GM19397 (cell line): ENCODE measurements around the gene CD248.

Experiments
- ATAC-seq: cut with Tn5 transposase; IDR thresholded peaks from one replicate; pipeline ENCODE4 v1.9.1; 2021; ENCODE audit warnings: mild to moderate bottlenecking, moderate library complexity; ENCODE audit not compliant: unreplicated experiment

Gene CD248

DNA sequence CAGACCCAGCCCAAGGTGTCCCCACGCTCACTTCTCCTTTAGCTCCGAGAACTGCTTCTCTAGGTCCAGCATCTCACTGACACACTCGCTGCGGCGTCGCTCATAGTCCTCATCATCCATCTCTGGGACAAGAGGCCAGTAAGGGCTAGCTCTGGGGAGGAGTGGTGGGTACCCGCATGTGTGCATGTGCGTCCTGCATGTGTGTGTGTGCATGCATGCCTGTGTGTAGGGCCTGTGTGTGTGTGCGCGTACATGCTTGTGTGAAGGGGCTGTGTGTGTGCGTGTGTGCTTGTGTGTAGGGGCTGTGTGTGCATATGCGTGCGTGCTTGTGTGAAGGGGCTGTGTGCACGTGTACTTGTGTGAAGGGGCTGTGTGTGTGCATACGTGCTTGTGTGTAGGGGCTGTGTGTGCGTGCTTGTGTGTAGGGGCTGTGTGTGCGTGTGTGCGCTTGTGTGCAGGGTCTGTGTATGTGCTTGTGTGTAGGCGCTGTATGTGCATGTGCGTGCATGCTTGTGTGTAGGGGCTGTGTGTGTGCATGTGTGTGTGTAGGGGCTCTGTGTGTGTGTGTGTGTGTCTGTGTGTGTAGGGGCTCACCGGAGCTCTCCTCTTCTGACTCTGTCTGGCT, 24.8 kb upstream of the CD248 start:
- no peak for ATAC-seq

DNA sequence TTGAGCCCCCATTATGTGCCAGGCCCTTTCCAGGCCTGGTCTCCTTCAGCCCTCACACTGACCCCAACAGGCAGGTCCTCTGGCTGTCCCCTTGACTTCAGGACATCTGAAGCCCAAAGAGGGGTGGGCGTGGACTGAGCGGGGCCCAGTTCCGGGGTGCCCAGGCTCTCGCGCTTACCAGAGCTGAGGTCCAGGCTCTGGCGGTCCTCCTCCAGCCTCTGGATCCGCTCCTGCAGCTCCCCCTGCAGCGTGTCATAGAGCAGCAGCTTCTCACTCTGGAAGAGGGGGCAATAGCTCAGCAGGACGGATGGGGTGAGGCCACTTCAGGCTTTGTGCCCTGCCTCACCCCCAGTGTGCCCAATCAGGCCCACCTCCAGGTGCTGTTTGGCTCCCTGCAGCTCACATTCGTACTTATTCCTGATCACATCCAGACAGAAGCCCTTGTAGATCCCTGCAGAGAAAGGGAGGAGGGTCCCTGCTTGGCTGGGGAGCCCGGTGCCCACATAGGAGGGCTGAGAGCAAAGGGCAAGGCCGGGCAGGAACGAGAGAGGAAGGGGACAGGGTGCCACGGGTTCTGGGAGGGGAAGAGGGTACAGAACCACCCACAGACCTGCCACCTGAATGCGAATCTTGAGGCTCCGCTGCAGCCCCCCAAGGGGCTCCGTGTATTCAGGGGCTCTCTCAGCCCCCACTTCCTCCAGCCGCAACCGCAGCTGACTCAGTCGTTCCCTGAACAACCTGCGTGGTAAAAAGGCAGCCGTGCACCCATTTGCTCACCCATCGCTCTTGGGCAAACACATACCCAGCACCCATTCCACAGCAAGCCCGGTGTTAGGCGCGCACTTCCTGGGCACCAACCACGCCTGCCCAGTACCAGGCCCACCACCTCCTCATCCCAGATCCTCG, 24.0 kb upstream of the CD248 start:
- no peak for ATAC-seq

DNA sequence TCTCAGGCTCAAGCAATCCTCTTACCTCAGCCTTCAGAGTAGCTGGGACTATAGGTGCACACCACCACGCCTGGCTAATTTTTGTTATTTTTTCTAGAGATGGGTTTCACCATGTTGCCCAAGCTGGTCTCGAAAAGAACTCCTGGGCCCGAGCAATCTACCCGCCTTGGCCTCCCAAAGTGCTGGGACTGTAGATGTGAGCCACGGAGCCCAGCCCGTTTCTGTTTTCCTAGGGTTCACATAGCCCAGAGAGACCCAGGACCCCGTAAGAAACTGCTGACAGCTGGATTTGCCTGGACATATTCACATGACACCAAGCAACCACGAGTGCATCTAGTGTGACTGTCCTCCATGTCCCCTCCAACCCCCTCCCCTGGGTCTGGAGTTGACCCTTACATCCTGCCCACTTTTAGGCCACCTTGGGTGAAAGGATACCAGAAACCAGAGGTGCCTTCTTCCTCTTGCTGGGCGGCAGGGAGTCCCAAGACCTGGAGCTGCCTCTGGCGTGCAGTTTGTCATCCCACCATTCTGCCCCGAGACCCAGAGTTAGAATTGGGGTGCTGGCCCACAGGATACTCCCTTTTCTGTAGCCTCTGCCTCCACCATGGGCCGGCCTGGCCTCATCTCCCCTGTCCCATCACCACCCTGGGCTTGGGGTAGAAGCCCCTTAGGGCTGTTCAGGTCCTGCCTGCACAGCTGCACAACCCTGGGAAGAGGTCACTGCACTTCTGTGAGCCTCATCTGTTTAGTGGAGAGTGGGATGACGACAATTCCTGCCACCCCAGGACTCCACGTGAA, 23.0 kb upstream of the CD248 start:
- no peak for ATAC-seq

DNA sequence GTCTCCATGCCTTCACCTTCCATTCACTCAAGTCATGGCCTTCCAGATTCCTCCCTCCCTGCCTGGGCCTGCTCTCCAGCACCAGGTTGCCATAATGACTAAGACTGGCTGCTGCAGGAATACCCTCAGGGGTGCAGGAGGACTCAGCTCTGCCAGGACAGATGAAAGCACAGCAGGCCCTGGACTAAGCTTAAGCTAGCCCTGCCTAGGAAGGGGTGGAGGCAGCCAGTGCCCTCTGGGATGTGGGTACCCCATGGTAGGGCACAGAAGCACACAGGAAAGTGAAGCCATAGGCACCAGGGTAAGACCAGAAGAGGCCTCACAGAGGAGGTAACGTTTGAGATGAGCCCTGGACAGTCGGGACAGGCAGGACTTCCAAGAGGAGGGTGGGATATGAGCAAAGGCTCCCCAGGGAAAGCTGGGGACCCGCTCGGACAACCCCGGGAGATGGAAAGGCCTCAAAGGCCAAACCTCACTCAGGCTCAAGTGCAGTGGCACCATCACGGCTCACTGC, 22.4 kb upstream of the CD248 start:
- ATAC-seq = no peak

DNA sequence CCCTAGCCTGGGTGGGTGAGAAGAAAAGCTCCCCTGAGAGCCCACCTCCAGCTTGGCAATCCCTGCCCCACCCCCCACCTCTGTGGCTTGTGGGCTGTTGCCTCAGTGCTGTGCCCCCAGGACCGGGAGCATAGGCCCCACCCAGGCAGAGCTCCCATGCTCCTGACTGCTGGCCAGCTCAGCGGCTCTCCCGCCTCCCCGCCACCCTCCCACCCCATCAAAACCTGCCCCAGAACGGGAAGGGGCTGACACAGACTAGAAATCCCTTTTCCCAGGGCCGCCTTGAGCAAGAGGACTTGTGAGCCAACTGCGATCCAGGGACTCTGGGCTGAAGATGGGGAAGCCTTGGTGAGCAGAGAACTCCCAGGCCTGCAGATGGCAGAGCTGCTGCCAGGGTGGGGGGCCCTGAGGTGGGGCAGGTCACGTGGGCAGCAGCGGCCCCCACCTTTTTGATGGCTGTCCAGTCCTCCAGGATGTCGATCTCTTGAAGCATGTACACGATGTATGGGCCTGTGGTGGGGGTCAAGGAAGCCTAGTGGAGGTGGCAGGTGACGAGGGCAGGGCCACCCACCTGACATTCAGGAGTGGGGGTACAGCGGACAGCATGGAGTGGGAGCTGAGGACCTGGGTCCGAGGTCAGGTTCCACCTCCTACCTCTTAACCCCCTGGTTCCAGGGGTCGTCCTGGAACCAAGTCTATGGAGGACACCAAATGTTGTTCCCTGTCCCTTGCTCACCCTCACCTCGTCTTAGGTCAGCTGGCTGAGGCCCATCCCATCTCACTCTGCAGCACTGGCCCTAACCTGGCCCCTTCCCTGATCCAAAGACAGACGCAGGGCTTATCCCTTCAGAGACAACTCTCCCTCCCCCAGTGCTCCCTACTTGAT, 21.7 kb upstream of the CD248 start:
- no peak for ATAC-seq

DNA sequence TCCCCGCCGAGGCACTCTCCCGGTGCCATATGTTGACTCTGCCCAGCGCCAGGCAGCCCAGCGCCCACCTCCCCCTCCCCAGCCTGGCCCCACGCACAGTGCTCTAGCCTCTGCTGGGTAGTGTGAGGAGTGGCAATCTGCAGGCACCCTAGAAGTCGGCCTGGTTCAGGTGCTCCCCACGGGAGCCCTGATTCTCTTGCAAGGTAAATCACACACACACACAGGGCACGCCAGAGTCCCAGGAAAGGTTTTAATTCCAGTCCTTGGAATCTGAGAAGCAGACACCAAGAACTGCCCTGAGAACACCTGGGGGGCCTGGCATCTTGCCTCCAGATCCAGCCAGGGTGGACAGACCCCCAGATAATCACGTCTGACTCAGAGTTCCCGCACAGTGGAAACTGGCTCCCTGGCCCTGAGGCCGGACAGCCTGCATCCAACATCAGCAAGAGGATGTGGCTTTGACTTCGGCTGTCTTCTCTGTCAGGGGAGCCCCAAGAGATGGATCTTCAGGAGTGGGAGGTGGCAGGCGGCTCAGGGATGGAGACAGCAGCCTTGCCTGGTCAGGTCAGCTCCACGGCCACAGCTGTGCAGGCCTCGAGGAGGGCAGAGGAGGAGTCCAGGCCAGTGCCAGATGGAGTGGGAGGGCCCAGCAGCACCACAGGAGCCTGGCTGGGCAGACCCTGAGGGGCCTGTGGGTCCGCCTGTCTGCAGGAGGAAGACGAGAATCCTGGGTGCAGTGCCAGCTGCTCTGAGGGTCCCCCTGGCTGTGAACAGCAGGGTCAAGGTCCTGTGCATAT, 20.5 kb upstream of the CD248 start:
- ATAC-seq = no peak

DNA sequence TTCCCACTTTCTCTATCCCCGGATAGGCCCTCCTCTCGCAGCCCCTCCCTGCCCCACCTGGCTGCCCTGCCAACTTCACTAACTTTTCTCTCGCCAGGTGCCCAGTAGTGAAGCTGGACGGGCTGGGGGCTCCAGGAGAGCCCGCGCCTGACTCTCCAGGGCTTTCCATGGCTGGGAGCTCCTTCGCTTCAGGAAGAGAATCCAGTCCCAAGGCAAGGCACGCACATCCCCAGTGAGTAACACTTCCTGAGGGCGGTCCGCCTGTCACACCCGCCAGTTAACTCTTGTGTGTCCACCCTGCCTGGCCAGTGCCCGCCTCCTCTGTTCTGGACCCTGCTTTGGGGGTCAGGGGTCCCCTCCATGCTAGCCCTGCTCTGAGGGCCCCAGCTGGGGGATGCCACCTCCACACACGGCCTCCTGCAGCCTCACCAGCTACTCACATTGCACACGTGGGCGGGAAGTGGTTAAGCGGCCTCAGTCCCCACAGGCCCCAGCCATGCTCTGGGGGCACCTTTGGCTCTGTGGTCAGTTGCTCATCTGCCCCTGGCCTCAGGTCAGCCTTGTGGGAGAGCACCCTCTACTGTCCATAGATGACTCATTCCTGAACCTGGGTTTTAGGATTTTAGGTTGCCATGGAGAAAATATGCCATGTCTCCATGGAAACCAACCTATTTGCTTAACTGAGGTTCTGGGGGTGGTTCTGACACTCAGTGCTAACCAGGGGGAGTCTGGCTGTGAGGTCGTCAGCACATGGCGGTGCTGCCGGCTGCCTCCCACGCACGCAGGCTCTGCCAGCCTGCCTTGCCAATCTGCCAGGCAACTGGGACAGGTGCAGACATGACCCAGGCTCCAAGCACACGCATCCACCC, 19.6 kb upstream of the CD248 start, which contains the start of gene RIN1:
RIN1 (minus strand) TSS at position 201 of the 869 bp plus-strand sequence; CDS start at position 169, 32 bp downstream.
- ATAC-seq = peak; percentile 56

DNA sequence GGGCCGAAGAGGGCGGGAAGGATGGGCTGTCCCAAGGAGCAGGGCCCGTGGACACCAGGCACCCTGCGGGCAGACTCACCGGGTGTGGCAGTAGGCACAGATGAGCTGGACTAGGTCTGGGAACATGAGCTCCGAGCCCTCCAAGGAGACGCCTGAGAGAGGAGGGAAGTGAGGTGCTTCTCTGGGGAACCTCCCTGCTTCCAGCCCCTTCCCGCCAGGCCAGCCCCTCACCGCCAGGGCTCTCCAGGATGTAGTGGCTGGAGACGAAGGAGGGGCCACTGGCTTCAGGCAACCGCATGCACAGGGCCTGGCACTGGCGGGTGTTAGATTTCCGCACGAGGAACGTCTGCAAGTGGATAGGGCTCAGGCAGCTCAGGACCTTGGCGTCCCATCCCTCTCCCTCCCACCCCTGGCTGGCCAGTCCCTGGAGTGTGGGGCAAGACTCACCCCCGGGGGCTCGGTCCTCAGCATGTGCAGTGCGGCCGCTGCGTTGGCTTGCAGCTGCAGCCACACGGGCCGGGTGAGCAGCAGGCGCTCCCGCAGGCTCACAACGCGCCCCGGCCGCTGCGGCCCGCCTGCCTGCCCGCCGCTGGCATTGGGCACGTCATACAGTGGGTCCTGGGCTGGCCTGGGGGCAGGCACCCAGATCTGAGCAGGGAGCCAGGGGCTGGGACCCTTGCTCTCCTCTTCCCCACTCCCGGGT, 18.8 kb upstream of the CD248 start:
- no peak for ATAC-seq

DNA sequence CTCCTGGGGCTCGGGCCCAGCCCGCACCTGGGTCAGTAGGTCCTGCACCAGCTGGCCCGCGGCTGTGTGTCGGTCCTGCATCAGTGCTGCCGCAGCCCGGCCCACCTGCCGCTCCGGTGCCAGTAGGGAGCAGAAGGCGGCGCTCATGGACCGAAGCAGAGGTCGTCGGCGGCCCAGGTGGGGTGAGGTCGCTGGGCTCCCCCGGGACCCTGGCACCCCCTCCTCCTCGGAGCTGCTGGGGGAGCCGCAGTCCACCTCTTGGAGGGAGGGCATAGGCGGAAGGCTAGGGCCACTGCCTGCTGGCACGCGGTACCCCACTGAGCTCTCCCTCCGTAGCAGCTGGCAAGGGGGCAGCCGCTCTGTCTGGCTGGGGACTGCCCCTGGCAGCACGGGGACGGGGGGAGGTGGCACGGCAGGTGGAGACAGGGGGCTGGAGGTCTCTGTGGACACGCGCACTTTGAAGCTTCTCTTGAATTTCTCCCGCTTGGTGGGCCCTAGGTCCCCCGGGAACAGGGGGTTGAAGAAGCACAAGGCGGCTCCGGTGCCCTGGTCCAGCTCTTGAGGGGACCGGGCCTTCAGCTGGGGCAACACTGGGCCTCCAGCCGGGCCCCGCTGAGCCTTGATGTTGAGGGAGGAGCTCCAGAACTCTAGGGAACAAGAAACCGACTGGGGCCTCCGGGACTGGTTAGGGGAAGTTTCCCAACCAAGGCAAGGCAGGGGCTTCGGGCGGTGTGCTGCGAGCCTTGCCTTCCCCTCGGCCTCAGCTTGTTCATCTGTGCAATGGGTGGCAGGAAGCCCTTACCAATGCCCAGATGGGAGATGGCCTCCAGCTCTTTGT, 18.0 kb upstream of the CD248 start:
- ATAC-seq = no peak

DNA sequence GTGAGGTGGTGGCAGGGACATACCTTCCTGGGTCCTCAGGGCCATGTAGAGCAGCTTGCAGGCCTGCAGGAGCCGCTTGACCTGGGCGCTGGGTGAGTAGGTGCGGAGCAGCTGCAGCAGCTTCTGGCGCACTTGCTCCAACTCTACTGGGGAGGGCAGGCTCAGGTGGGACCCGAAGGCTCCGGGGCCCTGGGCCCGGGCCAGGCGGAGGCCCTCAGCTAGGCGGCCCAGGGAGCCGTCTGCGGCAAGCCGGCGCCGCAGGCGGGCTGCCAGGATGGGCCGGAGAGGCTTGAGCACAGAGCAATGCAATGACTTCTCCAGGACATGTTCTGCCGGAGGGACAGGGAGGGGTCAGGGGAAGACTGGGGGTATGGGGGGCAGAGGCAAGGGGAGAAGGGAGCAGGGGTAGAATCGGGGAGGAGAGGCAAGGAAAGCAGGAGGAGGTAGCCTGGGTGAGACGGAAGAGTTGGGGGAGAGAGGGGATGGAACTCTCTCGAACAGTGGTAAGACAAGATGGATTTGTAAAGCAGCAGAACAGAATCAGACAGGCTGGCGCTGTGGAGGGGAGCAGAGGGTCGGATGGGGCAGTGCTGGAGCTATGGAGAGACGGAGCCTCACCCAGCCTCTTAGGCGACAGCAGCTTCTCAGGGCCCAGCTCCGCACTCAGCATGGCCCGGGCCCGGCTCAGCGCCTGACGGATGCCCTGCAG, 17.2 kb upstream of the CD248 start:
- no peak for ATAC-seq

DNA sequence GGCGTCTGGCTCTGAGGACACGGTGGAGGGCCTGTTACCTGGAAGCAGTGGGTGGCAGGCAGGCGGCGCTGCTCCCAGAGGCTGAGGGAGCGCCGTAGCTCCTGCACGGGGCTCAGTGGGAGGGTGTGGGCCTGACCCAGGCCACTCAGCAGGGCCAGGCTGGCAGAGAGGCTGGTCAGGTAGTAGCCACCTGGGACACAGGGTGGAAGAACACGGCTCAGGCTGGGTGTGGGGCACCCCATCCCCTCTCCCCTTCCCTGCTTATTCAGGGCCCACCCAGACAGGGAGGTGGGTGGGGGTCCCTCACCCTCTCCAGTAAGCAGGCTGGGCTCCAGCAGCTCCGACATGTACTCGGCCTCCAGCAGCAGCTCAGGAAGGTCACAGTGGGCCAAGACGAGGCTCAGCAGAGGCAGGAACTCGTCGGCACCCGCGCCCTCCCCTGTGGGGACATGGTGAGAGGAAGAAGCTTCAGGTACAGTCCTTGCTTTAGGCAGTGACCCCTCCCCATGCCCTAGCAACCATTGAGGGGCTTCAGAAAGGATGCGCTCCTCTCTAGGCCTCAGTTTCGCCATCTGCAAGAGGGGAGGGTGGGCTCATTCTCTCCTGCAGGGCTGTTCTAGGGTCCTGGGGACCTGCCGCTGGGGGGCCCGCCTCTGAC, 16.5 kb upstream of the CD248 start:
- ATAC-seq = no peak

DNA sequence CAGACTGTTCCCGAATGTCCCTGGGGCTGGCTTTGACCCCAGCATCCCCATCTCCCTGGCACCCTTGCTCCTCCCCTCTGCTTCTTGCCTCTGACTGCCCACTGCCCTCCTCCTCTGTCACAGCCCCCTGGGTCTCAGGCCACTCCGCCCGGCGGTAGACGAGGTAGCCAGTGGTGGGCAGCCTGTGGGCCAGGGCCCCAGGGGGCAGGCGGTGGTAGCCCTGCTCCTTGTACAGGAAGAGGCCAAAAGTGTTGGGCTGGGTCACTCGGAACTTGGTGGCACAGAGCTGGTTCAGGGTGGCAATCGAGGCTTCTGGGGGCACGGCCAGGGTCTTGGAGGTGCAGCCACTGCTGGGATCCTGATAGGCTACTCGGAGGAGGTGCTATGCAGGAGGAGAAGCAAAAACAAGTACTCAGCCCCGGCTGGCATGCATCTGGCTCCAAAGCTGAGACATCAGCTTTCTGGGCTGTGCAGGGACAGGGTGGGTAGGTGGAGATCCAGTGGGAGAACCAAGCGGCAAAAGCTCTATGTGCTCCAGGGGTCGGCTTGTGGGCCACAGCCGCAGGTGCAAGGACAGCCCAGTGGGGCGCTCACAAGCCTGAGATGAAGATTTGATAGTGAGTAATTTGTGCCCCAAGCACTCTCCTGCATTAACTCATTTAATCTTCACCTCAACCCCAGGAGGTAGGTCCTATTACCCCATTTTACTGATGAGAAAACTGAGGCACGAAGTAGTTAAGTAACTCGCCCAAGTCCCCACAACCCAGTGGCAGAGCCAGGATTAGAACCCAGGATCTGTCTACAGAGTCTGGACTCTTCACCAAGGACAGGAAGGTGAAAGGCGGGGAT, 15.8 kb upstream of the CD248 start:
- ATAC-seq = no peak

DNA sequence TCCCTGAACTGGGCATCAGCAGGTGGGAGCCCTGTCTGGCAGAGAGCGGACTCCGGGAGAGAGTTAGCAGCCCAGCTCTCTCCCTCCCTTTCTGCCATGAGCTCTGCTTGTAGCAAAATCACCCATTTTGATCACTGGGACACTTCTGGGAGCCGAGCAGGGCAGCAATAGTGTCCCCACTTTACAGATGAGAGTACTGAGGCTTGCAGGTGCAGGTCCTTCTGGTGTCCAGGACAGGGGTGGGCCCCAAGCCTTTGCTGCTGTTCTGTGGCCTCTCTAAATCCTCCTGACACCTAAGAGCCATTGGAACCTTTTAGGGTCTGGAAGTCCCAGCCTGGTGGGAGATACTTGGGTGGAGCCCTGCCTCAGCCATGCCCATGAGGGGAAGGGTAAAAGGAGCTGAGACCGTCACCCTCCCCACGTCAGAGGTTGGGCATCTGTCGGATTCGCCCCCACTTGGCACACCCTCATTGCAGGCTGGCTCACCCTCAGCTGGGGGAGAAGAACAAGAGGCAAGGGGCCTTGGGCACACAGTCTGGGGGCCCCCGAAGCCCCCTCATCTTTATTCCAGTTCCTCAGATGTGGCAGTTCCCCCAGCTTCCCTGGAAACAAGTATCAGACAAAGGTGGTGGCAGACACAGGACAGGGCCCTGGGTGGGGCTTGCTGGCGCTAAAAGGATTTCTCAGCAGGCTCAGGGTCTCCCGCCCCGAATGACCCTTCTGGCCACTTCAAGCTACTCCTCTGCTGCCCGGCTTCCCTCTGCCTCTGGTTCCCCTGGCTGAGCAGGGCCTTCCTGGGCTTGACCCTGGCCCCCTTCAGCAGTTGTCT, 14.9 kb upstream of the CD248 start:
- ATAC-seq = no peak

DNA sequence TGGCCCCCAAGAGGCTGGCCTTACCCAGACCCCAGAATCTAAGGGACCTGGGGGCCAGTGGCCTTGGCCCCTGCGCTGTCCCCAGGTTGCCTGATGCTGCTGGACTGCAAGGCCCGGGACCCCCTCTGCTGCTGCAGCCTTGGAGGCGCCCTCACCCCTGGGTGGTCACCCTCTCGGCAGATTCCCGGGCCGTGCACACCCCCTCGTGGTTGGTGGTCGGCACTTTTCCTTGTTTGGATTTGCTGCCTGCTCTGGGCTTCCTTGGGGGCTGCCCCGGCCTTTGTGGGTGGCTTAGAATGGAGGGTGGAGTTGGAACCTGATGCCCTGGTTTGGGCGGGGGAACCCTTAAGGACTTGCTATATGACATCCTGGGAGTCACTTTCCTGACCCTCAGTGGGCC, 14.1 kb upstream of the CD248 start:
- ATAC-seq = no peak
